Activated CD4-positive, CD25-positive, alpha-beta regulatory T cell (primary cell): ENCODE results near the gene NFIB.

Experiments
- DNase-seq, 4 experiments: peaks; one replicate each; lab custom pipeline; 2025; lab: John Stamatoyannopoulos, UW

NFIB gene

GRCh38 chr9:14242150-14242805, 71.7 kb downstream of the NFIB start:
- DNase-seq = no peak

GRCh38 chr9:14240537-14240936, 73.4 kb downstream of the NFIB start:
- DNase-seq = no peak

DNA sequence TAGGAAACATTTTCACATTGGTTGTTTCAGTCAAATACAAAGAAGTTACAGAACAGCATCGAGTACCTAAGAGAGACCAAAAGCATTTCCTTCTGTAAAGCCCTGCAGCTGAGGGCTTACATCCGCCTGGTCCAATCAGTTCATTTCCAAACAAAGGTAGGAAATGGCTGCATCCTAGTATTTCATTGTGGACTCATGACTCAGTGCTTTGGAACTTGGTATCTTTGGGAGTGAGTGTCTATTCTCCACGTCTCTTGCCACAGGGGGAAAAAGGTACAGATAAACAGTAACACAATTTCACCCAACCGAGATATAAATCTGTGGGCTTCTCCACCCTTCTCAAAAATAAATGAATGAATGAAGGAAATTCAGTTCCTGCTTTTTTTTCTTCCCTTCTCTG, 75.4 kb downstream of the NFIB start:
- DNase-seq = no peak

DNA sequence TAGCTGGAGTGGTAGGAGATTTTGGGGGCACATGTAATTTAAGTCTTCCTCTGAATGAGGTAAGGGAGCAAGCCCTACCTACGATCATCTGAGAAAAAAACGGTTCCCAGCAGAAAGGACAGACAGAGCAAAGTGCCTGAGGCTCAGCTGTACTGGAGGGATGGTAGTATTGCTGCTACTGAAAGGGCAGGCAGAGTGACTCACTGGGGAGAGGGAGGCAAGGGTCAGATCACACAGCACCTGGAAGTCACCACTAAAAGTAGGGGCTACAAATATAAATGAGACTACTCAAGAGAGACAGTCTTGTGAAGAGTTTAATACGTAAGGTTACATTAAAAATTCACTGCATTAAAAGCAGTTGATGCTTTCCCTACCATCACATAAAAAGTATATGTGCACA, 75.9 kb downstream of the NFIB start:
- DNase-seq = no peak

GRCh38 chr9:14236591-14236990, 77.3 kb downstream of the NFIB start:
- DNase-seq = no peak

DNA sequence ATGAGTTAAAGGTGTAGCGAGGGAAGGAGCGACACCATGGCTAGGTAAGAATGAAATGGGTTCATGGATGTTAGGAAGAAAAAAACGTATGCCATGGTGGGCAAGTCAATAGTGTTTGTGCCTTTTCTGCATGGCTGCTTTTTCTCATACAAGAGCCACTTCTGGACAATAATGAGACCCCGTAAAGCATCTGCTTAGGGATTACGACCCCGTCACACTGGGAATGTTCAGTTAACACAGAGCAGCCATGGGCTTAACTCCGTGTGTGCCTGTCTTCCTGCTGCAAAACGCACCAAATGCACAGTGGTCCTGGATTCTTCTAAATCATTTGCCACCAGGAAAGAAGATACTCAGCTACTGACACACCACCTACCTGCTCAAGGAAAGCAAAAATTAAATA, 81.8 kb downstream of the NFIB start:
- no peak for DNase-seq

DNA sequence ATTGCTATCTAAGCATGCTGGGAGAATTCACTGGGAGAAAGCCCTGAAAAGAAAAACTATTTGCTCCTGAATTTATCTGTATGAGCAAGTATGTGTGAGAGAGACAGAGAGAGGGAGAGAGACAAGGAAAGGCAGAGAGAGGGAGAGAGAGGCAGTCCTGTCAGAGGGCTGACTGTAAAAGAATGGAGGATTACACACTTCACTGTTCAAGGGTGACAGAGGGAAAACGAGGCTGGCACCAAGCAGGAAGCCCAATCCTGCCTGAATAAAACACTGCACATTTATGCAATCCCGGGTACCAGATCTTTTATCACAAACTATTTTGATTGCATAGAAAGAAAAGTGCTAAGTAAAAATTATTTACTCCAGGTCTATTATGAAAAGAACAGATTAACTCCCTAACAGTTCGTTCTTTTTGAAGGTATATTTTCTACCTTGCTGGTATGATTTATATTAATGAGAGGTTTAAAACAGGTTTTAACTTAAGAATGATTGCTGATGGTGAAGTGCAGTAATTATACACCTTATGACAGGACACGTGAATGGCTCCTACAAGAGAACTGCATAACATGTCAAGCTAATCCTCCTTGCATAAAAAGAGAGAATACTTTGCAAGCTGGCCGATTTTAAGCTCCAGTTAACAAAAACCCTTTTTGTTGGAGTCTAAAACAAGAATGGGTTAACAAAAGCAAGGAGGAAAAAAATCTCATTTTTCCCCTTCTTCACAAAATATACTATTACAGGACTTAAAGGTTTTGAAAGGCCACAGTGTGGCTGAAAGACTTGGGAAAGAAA, 82.5 kb downstream of the NFIB start:
- DNase-seq = no peak

DNA sequence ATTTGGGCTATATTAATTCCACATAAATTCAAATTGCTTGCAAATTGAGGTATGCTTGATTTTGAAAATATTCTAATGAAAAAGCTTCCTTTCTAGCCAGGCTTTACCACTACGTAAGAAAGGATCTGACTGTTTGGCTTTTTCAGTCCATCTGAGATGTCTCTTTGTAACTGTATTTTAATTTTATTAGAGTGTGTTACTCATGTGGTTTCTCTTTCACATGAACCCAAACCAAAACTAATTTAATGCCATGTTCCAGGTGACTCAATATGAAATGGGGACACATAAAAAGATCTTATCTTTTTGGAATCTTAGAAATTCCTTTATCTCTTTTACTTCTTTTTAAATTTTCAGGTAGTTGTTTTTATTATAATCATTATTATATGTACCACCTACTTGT, 85.3 kb downstream of the NFIB start:
- DNase-seq = no peak

- no peak for DNase-seq
Observed at GRCh38 chr9:14226855-14227532, 86.9 kb downstream of the NFIB start.

- DNase-seq = no peak
Observed at GRCh38 chr9:14223081-14223480, 90.9 kb downstream of the NFIB start.

DNA sequence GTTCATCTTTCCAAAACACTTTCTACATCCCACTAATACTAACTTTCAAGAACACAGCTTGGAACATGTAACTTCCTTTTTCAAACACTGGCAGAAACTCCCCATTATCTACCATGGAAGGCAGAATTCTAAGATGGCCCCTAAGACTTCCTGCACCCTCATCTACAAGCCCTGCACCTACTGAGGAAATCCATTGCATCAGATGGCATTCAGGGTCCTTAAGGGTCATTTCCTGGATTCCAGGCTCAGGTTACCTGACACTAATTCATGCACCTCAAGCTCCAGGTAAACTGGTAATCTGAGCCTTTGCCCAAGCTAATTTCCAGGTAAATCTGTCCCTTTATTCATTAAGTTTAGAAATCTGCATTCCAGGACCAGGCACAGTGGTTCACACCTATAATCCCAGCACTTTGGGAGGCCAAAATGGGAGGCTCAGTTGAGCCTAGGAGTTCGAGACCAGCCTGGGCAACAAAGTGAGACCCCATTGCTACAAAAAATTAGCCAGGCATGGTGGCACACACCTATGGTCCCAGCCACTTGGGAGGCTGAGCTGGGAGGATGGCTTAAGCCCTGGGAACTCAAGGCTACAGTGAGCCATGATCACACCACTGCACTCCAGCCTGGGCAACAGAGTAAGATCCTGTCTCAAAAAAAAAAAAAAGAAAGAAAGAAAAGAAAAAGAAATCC, 91.6 kb downstream of the NFIB start:
- no peak for DNase-seq

DNA sequence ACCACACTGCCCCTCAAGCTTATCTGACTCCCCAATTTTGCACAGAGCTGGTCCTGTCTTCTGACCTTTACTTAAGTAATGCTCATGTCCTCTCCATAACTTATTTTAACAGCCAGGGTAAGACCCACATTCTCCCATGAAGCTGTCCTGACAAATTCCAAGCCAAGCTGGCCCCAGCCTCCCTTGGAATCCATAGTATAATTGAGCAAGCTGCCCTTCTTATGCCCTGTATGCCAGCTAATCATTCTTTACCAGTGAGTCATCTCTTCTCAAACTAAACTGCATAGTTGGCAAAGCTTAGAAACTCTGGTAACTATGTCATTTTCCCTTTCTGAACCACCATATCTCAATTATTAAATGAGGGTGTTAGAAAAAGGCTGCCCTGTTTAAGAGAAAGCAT, 92.4 kb downstream of the NFIB start:
- DNase-seq = no peak

DNA sequence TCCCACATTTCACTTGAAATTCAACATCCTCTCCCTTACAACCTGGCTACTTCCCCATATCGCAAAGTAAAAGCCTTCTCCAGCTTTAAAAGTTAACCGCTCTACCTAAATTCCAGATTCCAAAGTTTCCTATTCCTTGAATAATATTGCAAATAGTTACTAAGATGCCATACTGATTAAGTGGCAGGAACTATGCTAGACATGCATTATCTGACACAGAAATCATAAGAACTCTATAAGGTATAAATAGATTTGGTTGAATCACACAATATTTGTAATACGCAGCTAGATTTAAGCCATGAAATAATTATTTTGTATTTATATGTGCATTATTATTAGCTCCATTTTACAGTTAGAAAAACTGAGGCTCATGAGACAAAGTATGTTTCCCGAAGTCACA, 92.8 kb downstream of the NFIB start:
- no peak for DNase-seq

DNA sequence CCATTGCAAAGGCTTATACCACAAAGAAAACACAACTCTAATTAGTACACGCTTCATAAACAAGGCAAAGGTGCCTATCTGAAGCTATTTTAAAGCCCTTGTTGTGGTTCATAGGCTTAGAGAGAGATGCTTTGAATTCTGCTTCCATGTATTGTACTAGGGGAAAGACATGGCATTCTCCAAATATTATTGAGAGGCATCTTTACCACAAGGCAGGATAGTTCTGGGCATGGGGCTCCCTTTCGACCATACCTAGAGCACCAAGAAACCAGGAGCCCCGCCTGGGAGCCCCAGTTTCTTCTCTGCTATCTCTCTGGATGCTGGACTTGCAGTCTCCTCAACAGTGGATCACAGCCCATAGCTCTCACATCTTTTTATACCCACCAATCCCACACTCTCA, 93.7 kb downstream of the NFIB start:
- no peak for DNase-seq

GRCh38 chr9:14219850-14220249, 94.1 kb downstream of the NFIB start:
- no peak for DNase-seq

DNA sequence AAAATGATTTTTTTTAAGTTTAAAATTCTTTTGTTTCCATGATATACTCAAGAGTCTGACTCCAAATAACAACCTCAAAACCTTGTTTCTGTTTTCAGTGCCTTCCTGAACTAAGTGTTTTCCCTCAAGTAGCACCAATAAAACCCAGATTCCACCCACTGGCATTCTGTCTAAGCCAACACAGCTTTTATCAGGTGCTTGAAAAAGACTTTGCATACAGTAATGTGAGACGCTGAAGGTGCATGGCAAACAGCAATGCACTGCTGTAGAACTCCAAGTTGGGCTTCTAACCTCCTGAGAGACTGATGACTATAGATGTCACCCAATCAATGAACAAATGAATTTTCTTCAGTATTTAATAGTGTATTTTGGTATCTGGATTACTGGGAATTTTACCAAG, 95.7 kb downstream of the NFIB start:
- DNase-seq = no peak

DNA sequence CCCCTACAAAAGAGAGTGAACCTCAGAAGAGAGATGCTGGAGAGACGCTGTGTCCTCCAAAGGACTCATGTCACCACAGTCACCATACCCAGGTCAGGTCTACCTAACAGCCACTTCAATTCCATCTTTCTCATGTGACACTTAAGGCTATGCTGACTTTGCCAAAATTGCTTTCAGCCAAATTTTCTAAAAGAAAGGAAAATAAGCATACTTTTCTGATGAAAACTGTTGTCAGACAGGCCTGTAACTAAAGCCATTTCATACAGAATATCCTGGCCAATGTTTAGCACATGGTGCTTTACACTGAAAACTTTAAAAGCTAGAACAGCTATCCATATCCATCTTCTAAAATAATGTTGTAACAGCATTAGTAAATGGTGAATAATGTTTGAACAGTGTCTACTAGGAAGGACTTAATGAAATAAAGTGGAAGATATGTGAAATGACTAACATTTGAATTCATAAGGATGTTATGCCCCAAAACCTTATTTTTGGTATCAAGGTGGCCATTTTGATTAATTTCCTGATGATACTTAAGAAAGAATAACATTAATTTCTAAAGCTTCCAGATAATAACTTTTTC, 97.2 kb downstream of the NFIB start:
- DNase-seq = no peak

DNA sequence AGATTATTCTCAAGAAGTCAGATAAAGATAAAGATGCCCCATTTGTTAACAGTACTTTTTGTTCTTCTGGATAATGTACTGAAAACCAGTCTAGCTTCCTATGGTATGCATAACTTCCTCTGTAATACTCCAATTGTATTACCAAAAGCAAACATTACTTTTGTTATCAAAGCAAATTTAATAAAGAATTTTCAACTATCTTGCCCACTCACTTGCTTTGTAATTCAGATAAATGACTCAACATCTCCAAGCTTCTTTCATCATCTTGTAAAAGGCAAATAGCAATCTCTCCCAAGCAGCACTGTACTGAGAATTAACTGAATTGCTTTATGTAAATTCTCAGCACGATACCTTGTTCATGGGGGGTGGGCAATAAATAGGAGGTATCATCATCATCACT, 98.3 kb downstream of the NFIB start:
- DNase-seq = no peak

DNA sequence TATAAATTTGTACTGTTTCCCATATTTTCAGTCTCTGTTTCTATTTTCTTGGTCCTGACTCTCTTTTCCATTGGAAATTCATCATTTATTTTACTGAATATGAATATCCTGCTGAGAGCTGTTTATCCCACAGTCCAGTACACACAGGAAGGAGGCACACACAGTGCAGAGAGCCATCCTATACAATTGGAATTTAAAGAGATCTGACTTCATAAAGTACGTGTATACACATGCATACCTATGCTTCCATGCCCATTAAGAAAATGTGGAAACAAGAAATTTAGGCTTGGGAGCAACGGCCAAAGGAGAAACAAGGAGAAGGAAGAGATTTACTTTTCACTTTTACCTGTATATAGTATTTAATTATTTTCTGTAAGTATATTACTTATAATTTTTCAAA, 99.2 kb downstream of the NFIB start:
- DNase-seq = no peak

- no peak for DNase-seq
Observed at GRCh38 chr9:14214065-14214684, 99.8 kb downstream of the NFIB start.

GRCh38 chr9:14213504-14213903, 100.4 kb downstream of the NFIB start:
- DNase-seq = no peak
